ENCODE data around the gene TOP3B.

Gene TOP3B

GRCh38 chr22:21961886-21962654, 20.5 kb downstream of the TOP3B start:
- DNase-seq, result no peak

- no peak for DNase-seq
Observed at GRCh38 chr22:21961127-21961867, 21.3 kb downstream of the TOP3B start.

GRCh38 chr22:21960200-21961126, 22.1 kb downstream of the TOP3B start:
- no peak for DNase-seq

- no peak for DNase-seq
Observed at GRCh38 chr22:21959274-21960074, 23.1 kb downstream of the TOP3B start.

GRCh38 chr22:21958360-21959273, 24.0 kb downstream of the TOP3B start:
- no peak for DNase-seq

GRCh38 chr22:21952586-21953571, 29.7 kb downstream of the TOP3B start, which contains the start of gene PPM1F:
TSS of gene PPM1F (minus strand) at chr22:21952848. CDS start at chr22:21946048, 6,800 bp downstream.
- DNase-seq, result no peak

GRCh38 chr22:21951931-21952465, 30.6 kb downstream of the TOP3B start:
- DNase-seq, result no peak

GRCh38 chr22:21951062-21951461, 31.5 kb downstream of the TOP3B start:
- no peak for DNase-seq

- DNase-seq, result no peak
Observed at GRCh38 chr22:21949948-21950347, 32.6 kb downstream of the TOP3B start.

- DNase-seq, result no peak
Observed at GRCh38 chr22:21949569-21949918, 33.0 kb downstream of the TOP3B start.

GRCh38 chr22:21948824-21949568, 33.6 kb downstream of the TOP3B start:
- no peak for DNase-seq

GRCh38 chr22:21948390-21948789, 34.2 kb downstream of the TOP3B start:
- DNase-seq, result no peak

- no peak for DNase-seq
Observed at GRCh38 chr22:21947040-21948014, 35.3 kb downstream of the TOP3B start.

- DNase-seq, result no peak
Observed at GRCh38 chr22:21946262-21946925, 36.2 kb downstream of the TOP3B start.

- DNase-seq, result no peak
Observed at GRCh38 chr22:21945453-21946261, 36.9 kb downstream of the TOP3B start.

- DNase-seq, result no peak
Observed at GRCh38 chr22:21944871-21945270, 37.7 kb downstream of the TOP3B start.
